Astrocyte (in vitro differentiated cells and primary cell): ENCODE measurements around the gene ST6GALNAC1. TPM values are rescaled to one million over a fixed set of nuclear protein-coding genes. Genes with fewer than 3 reads are reported as not detected.
A peak's percentile ranks its signal among the peaks of the same experiment; 100 is the strongest.

ENCODE experiments used
- DNase-seq: peaks from one replicate; pipeline ENCODE4 v3.0.0-alpha.2; 2010; ENCODE audit warnings: low read depth
- FAIRE-seq: peaks from 2 replicates; lab custom pipeline; 2011; peaks lifted over from hg19 to GRCh38; lab: Jason Lieb, UNC
- H2AFZ ChIP-seq: 2 replicates; pipeline ENCODE4 v1.6.0; 2012; ENCODE audit warnings: low read depth, low read length, inconsistent platforms
- H3K27ac ChIP-seq: 2 replicates; pipeline ENCODE4 v1.5.1; 2011; ENCODE audit warnings: low read depth, low read length, inconsistent platforms
- H3K27me3 ChIP-seq: 2 replicates; pipeline ENCODE4 v1.6.0; 2011; ENCODE audit warnings: low read length, inconsistent platforms; ENCODE audit not compliant: insufficient read depth
- H3K36me3 ChIP-seq: 2 replicates; pipeline ENCODE4 v1.5.1; 2011; ENCODE audit warnings: low read length, inconsistent platforms; ENCODE audit not compliant: insufficient read depth
- H3K4me1 ChIP-seq: 2 replicates; pipeline ENCODE4 v1.5.1; 2011; ENCODE audit warnings: low read length, inconsistent platforms; ENCODE audit not compliant: insufficient read depth
- H3K4me2 ChIP-seq: 2 replicates; pipeline ENCODE4 v1.6.0; 2012; ENCODE audit warnings: low read length, inconsistent platforms
- H3K4me3 ChIP-seq: 2 replicates; pipeline ENCODE4 v1.5.1; 2011; ENCODE audit warnings: low read depth, mild to moderate bottlenecking, low read length, inconsistent platforms; ENCODE audit not compliant: insufficient read depth
- H3K79me2 ChIP-seq: 2 replicates; pipeline ENCODE4 v1.6.0; 2012; ENCODE audit warnings: mild to moderate bottlenecking, low read length, inconsistent platforms; ENCODE audit not compliant: insufficient read depth
- H3K9ac ChIP-seq: 2 replicates; pipeline ENCODE4 v1.6.0; 2012; ENCODE audit warnings: mild to moderate bottlenecking, low read length, inconsistent platforms
- H3K9me3 ChIP-seq: 2 replicates; pipeline ENCODE4 v1.5.1; 2012; ENCODE audit warnings: low read depth, mild to moderate bottlenecking, low read length, inconsistent platforms; ENCODE audit not compliant: insufficient read depth
- H4K20me1 ChIP-seq: 2 replicates; pipeline ENCODE4 v1.6.0; 2012; ENCODE audit warnings: low read length, inconsistent platforms; ENCODE audit not compliant: insufficient read depth
- H3K27ac Mint-ChIP-seq: one replicate; pipeline ENCODE4 v1.8.0; 2021; ENCODE audit warnings: mild to moderate bottlenecking, mixed read lengths; ENCODE audit not compliant: unreplicated experiment
- H3K27me3 Mint-ChIP-seq: one replicate; pipeline ENCODE4 v1.8.0; 2021; ENCODE audit warnings: low read depth, mixed read lengths; ENCODE audit not compliant: unreplicated experiment
- H3K36me3 Mint-ChIP-seq: one replicate; pipeline ENCODE4 v1.8.0; 2021; ENCODE audit warnings: low read depth, mixed read lengths; ENCODE audit not compliant: unreplicated experiment
- H3K4me1 Mint-ChIP-seq: one replicate; pipeline ENCODE4 v1.8.0; 2021; ENCODE audit warnings: low read depth, mixed read lengths; ENCODE audit not compliant: unreplicated experiment
- H3K4me3 Mint-ChIP-seq: one replicate; pipeline ENCODE4 v1.8.0; 2021; ENCODE audit warnings: mild to moderate bottlenecking, moderate library complexity, mixed read lengths; ENCODE audit not compliant: unreplicated experiment
- H3K9me3 Mint-ChIP-seq: one replicate; pipeline ENCODE4 v1.8.0; 2021; ENCODE audit warnings: mild to moderate bottlenecking, mixed read lengths; ENCODE audit not compliant: unreplicated experiment
- EZH2 ChIP-seq: IDR thresholded peaks from 2 replicates; pipeline ENCODE4 v1.6.1; 2012; ENCODE audit warnings: mild to moderate bottlenecking, low read length, inconsistent platforms; ENCODE audit not compliant: insufficient read depth
- total RNA-seq: library from RNA; stranded (reverse); gene quantifications from 2 replicates; pipeline ENCODE4 v1.2.1, GENCODE V29; 2021
- TF ChIP-seq, protein P1 (sequence below): IDR thresholded peaks from 2 replicates; pipeline ENCODE4 v1.5.1; 2011; ENCODE audit warnings: low read depth, mild to moderate bottlenecking, inconsistent platforms, low read length, moderate library complexity; ENCODE audit not compliant: insufficient read depth

The ST6GALNAC1 gene
- total RNA-seq, 1 donor from 2014 or later = not detected

DNA sequence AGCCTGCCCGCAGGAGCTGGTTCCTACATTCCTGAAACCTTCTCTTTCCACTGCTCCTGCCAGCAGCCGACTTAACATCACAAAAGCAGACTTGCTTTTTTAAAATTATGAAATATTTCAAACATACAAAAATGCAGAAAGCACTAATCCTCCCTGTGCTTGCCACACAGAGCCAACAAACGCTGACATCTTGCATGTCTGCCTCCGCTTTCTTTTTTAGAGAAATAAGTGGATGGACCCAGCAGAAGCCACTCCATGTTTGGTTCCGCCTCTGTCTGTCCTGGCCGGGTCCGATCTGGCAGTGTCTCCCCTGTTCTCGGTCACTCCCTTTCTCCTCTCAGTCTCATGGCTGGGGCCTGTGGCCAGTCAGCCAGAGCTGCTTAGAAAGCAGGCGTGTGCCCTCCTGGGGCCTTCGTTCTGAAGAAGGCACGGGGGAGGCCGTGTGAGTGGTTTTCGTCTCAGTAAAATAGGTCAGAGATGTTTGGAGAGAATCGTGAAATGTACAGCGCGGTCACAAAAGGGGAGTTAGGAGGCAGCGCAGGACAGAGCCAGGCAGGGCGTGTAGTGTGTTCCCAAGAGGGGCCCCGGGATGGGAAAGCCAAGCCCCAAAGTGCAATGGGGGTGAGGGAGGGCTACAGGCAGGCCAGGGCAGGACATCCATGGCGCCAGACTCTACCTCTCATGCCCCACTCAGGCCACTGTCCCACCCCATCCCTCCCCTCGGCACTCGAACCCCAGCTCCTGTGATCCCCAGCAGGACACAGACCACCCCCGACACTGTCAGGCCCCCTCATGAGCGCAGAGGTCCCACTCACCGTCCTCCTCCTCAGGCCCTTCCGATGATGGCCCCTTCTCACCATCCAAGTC lies 44.0 kb upstream of the ST6GALNAC1 start:
- TF ChIP-seq, protein P1, sequence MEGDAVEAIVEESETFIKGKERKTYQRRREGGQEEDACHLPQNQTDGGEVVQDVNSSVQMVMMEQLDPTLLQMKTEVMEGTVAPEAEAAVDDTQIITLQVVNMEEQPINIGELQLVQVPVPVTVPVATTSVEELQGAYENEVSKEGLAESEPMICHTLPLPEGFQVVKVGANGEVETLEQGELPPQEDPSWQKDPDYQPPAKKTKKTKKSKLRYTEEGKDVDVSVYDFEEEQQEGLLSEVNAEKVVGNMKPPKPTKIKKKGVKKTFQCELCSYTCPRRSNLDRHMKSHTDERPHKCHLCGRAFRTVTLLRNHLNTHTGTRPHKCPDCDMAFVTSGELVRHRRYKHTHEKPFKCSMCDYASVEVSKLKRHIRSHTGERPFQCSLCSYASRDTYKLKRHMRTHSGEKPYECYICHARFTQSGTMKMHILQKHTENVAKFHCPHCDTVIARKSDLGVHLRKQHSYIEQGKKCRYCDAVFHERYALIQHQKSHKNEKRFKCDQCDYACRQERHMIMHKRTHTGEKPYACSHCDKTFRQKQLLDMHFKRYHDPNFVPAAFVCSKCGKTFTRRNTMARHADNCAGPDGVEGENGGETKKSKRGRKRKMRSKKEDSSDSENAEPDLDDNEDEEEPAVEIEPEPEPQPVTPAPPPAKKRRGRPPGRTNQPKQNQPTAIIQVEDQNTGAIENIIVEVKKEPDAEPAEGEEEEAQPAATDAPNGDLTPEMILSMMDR = no peak
- TF ChIP-seq EZH2 = no peak
- Histone ChIP-seq H2AFZ (no peak overlapping the region), H3K79me2 (peaks cover 60% of the 10 kb centered on the region), H3K9ac (peak overlapping the region; percentile 69), H4K20me1 (peaks cover 88% of the 10 kb centered on the region), H3K27me3 (no peaks in the 10 kb centered on the region), H3K36me3 (no peaks in the 10 kb centered on the region), H3K4me1 (peaks cover 24% of the 10 kb centered on the region), H3K4me3 (no peak overlapping the region), H3K27ac (no peak overlapping the region), H3K4me2 (peak overlapping the region; percentile 81), H3K9me3 (no peaks in the 10 kb centered on the region)
- H3K9me3 Mint-ChIP-seq = no peaks in the 10 kb centered on the region
- peak overlapping the region; percentile 10 for H3K4me3 Mint-ChIP-seq
- H3K27me3 Mint-ChIP-seq = no peaks in the 10 kb centered on the region
- H3K36me3 Mint-ChIP-seq = peaks cover 13% of the 10 kb centered on the region
- peaks cover 22% of the 10 kb centered on the region for H3K4me1 Mint-ChIP-seq
- no peak for DNase-seq
- no peak for FAIRE-seq
- H3K27ac Mint-ChIP-seq = peak overlapping the region; percentile 86

GRCh38 chr17:76686538-76687297 lies 43.2 kb upstream of the ST6GALNAC1 start:
- peaks cover 54% of the 10 kb centered on the region for H3K79me2 ChIP-seq

More at GRCh38 chr17:76686538-76687297, 43.2 kb upstream of the ST6GALNAC1 start:
- Mint-ChIP-seq H3K4me3 (no peak overlapping the region), H3K4me1 (peaks cover 29% of the 10 kb centered on the region), H3K27ac (no peak overlapping the region), H3K36me3 (peaks cover 16% of the 10 kb centered on the region), H3K27me3 (no peaks in the 10 kb centered on the region), H3K9me3 (no peaks in the 10 kb centered on the region)
- Histone ChIP-seq H3K4me1 (peaks cover 32% of the 10 kb centered on the region), H3K9me3 (no peaks in the 10 kb centered on the region), H4K20me1 (peaks cover 92% of the 10 kb centered on the region), H3K9ac (no peak overlapping the region), H3K36me3 (peaks cover 5% of the 10 kb centered on the region), H3K27ac (no peak overlapping the region), H3K27me3 (no peaks in the 10 kb centered on the region), H2AFZ (no peak overlapping the region), H3K4me3 (no peak overlapping the region), H3K4me2 (no peak overlapping the region)
- DNase-seq = no peak
- FAIRE-seq = no peak
- no peak for TF ChIP-seq EZH2
- TF ChIP-seq, protein P1 = no peak
